Activated T-cell treated with anti-CD3 and anti-CD28 coated beads for 48 hours (primary cell): ENCODE measurements around the gene PCDHB1.
"Not testable (repeated sequence)": the region's sequence is repeated elsewhere in the genome, so short reads cannot be mapped to it uniquely, and the experiment has no call there.

Source experiments
- DNase-seq: peaks from one replicate; pipeline ENCODE4 v3.0.0-alpha.2; 2020; ENCODE audit warnings: low read depth

PCDHB1 gene

GRCh38 chr5:141084487-141084989, 33.4 kb downstream of the PCDHB1 start:
- DNase-seq, result peak; percentile 7

- no peak for DNase-seq
Observed at GRCh38 chr5:141094481-141095262, 43.5 kb downstream of the PCDHB1 start, which contains the start of gene PCDHB2. TSS of gene PCDHB2 (plus strand) at chr5:141094615. CDS start at chr5:141094791, 176 bp downstream.

GRCh38 chr5:141095263-141095641, 44.1 kb downstream of the PCDHB1 start:
- DNase-seq, result no peak

GRCh38 chr5:141096181-141096580, 45.0 kb downstream of the PCDHB1 start:
- not testable (repeated sequence) for DNase-seq

GRCh38 chr5:141096586-141096985, 45.4 kb downstream of the PCDHB1 start:
- not testable (repeated sequence) for DNase-seq

- DNase-seq, result peak; percentile 35
Observed at GRCh38 chr5:141100243-141100805, 49.1 kb downstream of the PCDHB1 start, which contains the start of gene PCDHB3. TSS of gene PCDHB3 (plus strand) at chr5:141100473. CDS start at chr5:141100650, 177 bp downstream.

GRCh38 chr5:141101059-141101458, 49.9 kb downstream of the PCDHB1 start:
- no peak for DNase-seq

- DNase-seq, result not testable (repeated sequence)
Observed at GRCh38 chr5:141102070-141102469, 50.9 kb downstream of the PCDHB1 start.

GRCh38 chr5:141102471-141102870, 51.3 kb downstream of the PCDHB1 start:
- DNase-seq, result not testable (repeated sequence)

- no peak for DNase-seq
Observed at GRCh38 chr5:141105350-141105749, 54.2 kb downstream of the PCDHB1 start.
